Sigmoid colon (tissue), 4 donors: ENCODE data around the gene DGKA.

Source experiments
- CTCF ChIP-seq, 4 experiments: fragments of 450-650 bp in 3 of 4; fragments of 200-600 bp in 1 of 4; IDR thresholded peaks; one replicate each; pipeline ENCODE4 v1.5.1; 2016 to 2019; ENCODE audit warnings: antibody characterized with exemption in 4 of 4, mild to moderate bottlenecking in 3 of 4, moderate library complexity in 2 of 4
- POLR2AphosphoS5 ChIP-seq, 4 donors: sonication (generic); formaldehyde crosslinking; IDR thresholded peaks; one replicate each; pipeline ENCODE4 v1.6.1; 2017; ENCODE audit warnings: antibody characterized with exemption in 4 of 4

- no peak for TF ChIP-seq CTCF (IDR thresholded peaks at IDR 0.05)
- no peak for TF ChIP-seq POLR2AphosphoS5 (IDR thresholded peaks at IDR 0.05)
Measured at GRCh38 chr12:55942577-55943136, 11.7 kb downstream of the DGKA start.
